ENCODE data around the gene SLC13A2. TPM values are rescaled to one million over a fixed set of nuclear protein-coding genes. Genes with fewer than 3 reads are reported as not detected.

The SLC13A2 gene
- total RNA-seq, 1 experiment from 2014 or later = not detected

DNA sequence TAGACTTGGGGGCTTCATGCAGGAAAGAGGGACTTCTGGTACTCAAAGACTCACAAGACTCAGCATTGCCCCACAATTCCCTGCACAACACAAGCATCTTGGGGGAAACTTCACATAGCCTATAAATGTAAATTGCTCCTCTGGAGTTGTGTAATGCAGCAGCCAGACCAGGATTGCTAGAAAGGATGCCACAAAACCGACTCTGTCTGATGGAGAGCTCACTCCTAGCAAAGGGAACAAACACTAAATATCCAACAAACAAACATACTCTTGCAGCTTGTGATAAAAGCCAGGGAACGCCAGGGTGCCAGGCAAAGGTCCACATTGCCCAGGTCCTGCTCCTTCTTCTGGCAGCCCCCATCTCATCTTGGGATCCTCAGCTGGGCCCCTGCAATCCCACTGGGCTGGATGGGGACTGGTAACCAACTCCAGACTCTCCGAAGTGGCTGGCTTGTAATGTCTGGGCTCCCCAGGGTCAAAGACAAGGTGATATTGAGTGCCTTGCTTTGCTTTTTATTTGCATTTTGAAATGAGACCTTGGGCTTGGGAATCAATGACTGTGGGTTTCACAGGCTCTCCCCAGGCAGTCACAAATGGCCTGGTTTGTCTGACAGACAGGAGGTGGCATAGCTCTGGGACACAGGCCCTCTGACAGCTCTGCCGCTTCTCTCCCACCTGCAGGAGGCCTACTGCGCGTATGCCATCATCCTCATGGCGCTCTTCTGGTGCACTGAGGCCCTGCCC is 15.3 kb downstream of the SLC13A2 start:
- DNase-seq (ENCODE audit: low read depth, low spot score) = no peak
- TF ChIP-seq EGR1 (IDR thresholded peaks at IDR 0.05; ENCODE audit: low read depth) (no peak), FOSL1 (IDR thresholded peaks at IDR 0.05; ENCODE audit: low read depth) (no peak), ZNF274 (IDR thresholded peaks at IDR 0.05; ENCODE audit: low read depth, low read length) (no peak), POLR2AphosphoS5 (IDR thresholded peaks at IDR 0.05; ENCODE audit: low read depth, low read length) (no peak), ZFX (IDR thresholded peaks at IDR 0.05) (no peak), YY1 (IDR thresholded peaks at IDR 0.05; ENCODE audit: extremely low read depth, insufficient replicate concordance, low read depth, low read length) (no peak), SP1 (IDR thresholded peaks at IDR 0.05; ENCODE audit: low read depth) (no peak), ELF1 (IDR thresholded peaks at IDR 0.05; ENCODE audit: borderline replicate concordance, low read depth) (no peak), JUND (IDR thresholded peaks at IDR 0.05) (no peak), SIN3A (IDR thresholded peaks at IDR 0.05; ENCODE audit: low read depth) (no peak), TCF7L2 (IDR thresholded peaks at IDR 0.05; ENCODE audit: borderline replicate concordance, extremely low read depth, insufficient read depth, insufficient read length) (no peak), EZH2phosphoT487 (IDR thresholded peaks at IDR 0.05; ENCODE audit: borderline replicate concordance) (no peak)
- TF ChIP-seq, protein P1, sequence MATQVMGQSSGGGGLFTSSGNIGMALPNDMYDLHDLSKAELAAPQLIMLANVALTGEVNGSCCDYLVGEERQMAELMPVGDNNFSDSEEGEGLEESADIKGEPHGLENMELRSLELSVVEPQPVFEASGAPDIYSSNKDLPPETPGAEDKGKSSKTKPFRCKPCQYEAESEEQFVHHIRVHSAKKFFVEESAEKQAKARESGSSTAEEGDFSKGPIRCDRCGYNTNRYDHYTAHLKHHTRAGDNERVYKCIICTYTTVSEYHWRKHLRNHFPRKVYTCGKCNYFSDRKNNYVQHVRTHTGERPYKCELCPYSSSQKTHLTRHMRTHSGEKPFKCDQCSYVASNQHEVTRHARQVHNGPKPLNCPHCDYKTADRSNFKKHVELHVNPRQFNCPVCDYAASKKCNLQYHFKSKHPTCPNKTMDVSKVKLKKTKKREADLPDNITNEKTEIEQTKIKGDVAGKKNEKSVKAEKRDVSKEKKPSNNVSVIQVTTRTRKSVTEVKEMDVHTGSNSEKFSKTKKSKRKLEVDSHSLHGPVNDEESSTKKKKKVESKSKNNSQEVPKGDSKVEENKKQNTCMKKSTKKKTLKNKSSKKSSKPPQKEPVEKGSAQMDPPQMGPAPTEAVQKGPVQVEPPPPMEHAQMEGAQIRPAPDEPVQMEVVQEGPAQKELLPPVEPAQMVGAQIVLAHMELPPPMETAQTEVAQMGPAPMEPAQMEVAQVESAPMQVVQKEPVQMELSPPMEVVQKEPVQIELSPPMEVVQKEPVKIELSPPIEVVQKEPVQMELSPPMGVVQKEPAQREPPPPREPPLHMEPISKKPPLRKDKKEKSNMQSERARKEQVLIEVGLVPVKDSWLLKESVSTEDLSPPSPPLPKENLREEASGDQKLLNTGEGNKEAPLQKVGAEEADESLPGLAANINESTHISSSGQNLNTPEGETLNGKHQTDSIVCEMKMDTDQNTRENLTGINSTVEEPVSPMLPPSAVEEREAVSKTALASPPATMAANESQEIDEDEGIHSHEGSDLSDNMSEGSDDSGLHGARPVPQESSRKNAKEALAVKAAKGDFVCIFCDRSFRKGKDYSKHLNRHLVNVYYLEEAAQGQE (IDR thresholded peaks at IDR 0.05; ENCODE audit: low read depth) = no peak
- TF ChIP-seq, protein P2, sequence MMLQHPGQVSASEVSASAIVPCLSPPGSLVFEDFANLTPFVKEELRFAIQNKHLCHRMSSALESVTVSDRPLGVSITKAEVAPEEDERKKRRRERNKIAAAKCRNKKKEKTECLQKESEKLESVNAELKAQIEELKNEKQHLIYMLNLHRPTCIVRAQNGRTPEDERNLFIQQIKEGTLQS (IDR thresholded peaks at IDR 0.05) = no peak
- TF ChIP-seq, protein P3, sequence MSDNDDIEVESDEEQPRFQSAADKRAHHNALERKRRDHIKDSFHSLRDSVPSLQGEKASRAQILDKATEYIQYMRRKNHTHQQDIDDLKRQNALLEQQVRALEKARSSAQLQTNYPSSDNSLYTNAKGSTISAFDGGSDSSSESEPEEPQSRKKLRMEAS (IDR thresholded peaks at IDR 0.05) = no peak
- H3K4me3 ChIP-seq (replicated peaks in 1 of 2; ENCODE audit: low read depth in 1 of 2, low read length in 2 of 2) = no peak overlapping the region
- H3K27me3 ChIP-seq (ENCODE audit: insufficient read depth, low read length) = no peaks in the 10 kb centered on the region; the same call in none of the 2 replicates
- no peak overlapping the region for H2AFZ ChIP-seq (ENCODE audit: low read depth, low read length, poor library complexity, severe bottlenecking)
- no peak for ATAC-seq
- CTCF ChIA-PET = no interaction called here
- H3K4me1 ChIP-seq (ENCODE audit: control insufficient read depth in 1 of 2, insufficient read depth in 2 of 2, low read length in 2 of 2) = no peaks in the 10 kb centered on the region
- H3K9ac ChIP-seq (ENCODE audit: low read length) = no peak overlapping the region
- no peaks in the 10 kb centered on the region for H3K36me3 ChIP-seq (ENCODE audit: control insufficient read depth in 1 of 2, insufficient read depth in 2 of 2, low read length in 2 of 2)
- H4K20me1 ChIP-seq (ENCODE audit: insufficient read depth) = no peaks in the 10 kb centered on the region
- POLR2A ChIA-PET = no interaction called here
- no peaks in the 10 kb centered on the region for H3K9me2 ChIP-seq (ENCODE audit: insufficient read depth)
- BruUV-seq (replicated peaks) = no TSS peak
- H3K9me3 ChIP-seq (ENCODE audit: control insufficient read depth in 1 of 2, insufficient read depth in 1 of 2, low read depth in 1 of 2, low read length in 2 of 2) = no peaks in the 10 kb centered on the region
- H3K27ac ChIP-seq (ENCODE audit: low read depth, low read length) = no peak overlapping the region
- intact Hi-C loops (cut with micrococcal nuclease) = no loop called here
- H3K4me2 ChIP-seq (ENCODE audit: low read length) = no peak overlapping the region
- H3K79me2 ChIP-seq (ENCODE audit: insufficient read depth, low read length) = no peaks in the 10 kb centered on the region
- RAD21 ChIA-PET (ENCODE audit: low non-redundant PET in 1 of 2, low total read pairs in 2 of 2, uncharacterized antibody in 2 of 2, unreplicated experiment in 2 of 2) = no interaction called here

All from HCT116 (cell line).